Neutrophil (primary cell): ENCODE results near the gene PRDX2.
A peak's percentile ranks its signal among the peaks of the same experiment; 100 is the strongest.

ENCODE experiments used
- H3K27ac ChIP-seq: fragments of 200-600 bp; sonication (generic); 2 replicates; pipeline ENCODE4 v1.5.1; 2016; ENCODE audit warnings: mild to moderate bottlenecking, moderate library complexity
- H3K27me3 ChIP-seq: fragments of 200-600 bp; sonication (generic); 2 replicates; pipeline ENCODE4 v1.6.0; 2016; ENCODE audit warnings: mild to moderate bottlenecking
- H3K36me3 ChIP-seq: fragments of 200-600 bp; sonication (generic); 2 replicates; pipeline ENCODE4 v1.5.1; 2017
- H3K4me1 ChIP-seq, 2 experiments: fragments of 200-600 bp in 1 of 2; sonication (generic) in 1 of 2; 1 replicate in 1 of 2; 2 replicates in 1 of 2; pipeline versions ENCODE4 v1.5.1 to v1.6.1; 2013 to 2016; ENCODE audit warnings: low read depth in 1 of 2, low read length in 1 of 2, mild to moderate bottlenecking in 1 of 2, moderate library complexity in 1 of 2; ENCODE audit not compliant: control insufficient read depth in 1 of 2, insufficient read depth in 1 of 2
- H3K4me3 ChIP-seq, 2 experiments: fragments of 200-600 bp in 1 of 2; sonication (generic) in 1 of 2; 1 replicate in 1 of 2; 2 replicates in 1 of 2; pipeline ENCODE4 v1.5.1; 2013 to 2016; ENCODE audit warnings: low read depth in 1 of 2, low read length in 1 of 2, mild to moderate bottlenecking in 1 of 2, moderate library complexity in 1 of 2
- H3K9me3 ChIP-seq: fragments of 200-600 bp; sonication (generic); 2 replicates; pipeline ENCODE4 v1.5.1; 2016
- TF ChIP-seq, protein P1 (sequence below): fragments of 200-600 bp; sonication (generic); IDR thresholded peaks from 2 replicates; pipeline ENCODE4 v1.5.1; 2016; ENCODE audit warnings: antibody characterized with exemption

Gene PRDX2

DNA sequence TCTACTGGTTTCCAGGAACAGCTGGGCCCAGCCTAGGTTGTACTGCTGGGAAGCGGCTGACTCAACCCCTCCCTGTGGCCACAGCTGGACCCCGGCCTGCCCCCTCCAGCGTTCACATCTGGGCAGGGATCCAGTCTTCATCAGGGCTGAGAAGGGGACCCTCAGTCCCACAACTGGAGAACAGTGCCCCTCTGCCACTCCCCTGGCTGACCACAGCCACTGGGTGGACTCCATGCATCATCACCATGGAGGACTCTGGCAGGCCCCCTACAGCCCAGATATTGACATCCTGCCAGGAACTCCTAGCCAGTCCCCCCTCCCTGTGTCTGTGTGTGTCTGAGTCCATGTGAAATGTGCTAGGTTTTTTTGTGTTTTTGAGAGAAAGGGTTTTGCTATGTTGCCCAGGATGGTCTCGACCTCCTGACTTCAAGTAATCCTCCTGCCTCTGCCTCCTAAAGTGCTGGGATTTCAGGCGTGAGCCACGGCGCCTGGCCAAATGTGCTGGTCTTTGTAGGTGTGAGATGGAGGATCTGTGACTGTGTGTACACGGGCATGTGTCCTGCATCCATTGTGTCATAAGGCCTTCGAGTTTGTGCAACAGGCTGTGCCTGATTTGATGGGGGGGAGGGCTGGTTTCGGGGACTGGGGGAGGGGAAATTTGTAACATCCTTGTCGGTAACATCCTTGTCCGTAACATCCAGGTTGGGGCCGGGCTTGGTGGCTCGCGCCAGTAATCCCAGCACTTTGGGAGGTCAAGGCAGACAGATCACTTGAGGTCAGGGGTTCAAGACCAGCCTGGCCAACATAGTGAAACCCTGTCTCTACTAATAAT lies 22.2 kb downstream of the PRDX2 start:
- TF ChIP-seq, protein P1, sequence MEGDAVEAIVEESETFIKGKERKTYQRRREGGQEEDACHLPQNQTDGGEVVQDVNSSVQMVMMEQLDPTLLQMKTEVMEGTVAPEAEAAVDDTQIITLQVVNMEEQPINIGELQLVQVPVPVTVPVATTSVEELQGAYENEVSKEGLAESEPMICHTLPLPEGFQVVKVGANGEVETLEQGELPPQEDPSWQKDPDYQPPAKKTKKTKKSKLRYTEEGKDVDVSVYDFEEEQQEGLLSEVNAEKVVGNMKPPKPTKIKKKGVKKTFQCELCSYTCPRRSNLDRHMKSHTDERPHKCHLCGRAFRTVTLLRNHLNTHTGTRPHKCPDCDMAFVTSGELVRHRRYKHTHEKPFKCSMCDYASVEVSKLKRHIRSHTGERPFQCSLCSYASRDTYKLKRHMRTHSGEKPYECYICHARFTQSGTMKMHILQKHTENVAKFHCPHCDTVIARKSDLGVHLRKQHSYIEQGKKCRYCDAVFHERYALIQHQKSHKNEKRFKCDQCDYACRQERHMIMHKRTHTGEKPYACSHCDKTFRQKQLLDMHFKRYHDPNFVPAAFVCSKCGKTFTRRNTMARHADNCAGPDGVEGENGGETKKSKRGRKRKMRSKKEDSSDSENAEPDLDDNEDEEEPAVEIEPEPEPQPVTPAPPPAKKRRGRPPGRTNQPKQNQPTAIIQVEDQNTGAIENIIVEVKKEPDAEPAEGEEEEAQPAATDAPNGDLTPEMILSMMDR = no peak
- Histone ChIP-seq H3K9me3 (no peaks in the 10 kb centered on the region), H3K27ac (peak overlapping the region; percentile 95), H3K36me3 (no peaks in the 10 kb centered on the region), H3K27me3 (no peaks in the 10 kb centered on the region), H3K4me1 (peaks cover 82 to 83% of the 10 kb centered on the region in 2 experiments), H3K4me3 (peak overlapping the region; percentile 69 to 98)

- Histone ChIP-seq H3K4me1 (peaks cover 77% of the 10 kb centered on the region in 2 experiments), H3K36me3 (no peaks in the 10 kb centered on the region), H3K9me3 (no peaks in the 10 kb centered on the region), H3K4me3 (peak overlapping the region; percentile 69 to 98), H3K27ac (peak overlapping the region; percentile 95), H3K27me3 (no peaks in the 10 kb centered on the region)
- TF ChIP-seq, protein P1 = no peak
These were observed 22.8 kb downstream of the PRDX2 start for GRCh38 chr19:12778905-12779161.

DNA sequence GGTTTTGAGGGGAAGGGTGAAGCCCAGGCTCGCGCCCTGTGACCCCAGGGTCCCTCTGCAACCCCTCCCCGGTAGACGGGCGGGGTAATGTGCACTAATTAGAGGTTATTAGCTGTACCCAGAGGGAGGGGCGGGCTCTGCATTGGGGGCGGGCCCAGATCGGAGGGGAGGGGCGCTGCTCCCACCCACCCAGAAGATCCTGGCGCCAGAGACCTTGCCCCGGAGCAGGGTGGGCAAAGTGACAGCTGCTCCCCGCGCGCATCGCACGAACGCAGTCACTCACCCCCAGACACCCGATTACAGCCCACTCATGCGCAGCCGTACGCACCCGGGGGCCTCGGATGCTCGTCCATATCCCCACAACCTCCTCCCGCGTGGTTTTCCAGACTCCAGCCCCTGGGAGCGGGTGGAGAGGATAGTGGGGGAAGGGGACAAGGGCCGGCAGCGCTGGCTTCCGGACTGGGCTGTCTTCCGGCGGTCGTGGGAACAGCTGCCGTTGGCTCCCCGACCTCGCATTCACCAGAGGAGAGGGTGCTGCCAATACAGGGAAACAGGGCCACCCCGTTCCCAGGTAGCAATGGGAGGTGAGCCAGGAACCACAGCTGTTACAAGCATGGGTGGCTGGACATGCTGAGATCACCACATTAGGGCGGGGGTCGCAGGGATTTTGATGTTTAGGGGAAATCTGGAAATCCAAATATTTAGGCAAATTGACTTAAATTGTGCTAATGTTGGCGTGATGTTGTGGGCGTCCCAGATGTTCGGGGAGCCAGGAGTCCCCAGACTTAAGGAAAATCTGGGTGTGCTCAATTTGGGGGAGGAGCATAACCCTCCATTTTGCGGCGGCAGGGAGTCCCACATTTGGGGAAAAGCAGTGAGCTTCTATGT lies 23.3 kb downstream of the PRDX2 start:
- H3K4me3 ChIP-seq = peak overlapping the region; percentile 69 to 98
- no peaks in the 10 kb centered on the region for H3K9me3 ChIP-seq
- no peaks in the 10 kb centered on the region for H3K27me3 ChIP-seq
- H3K4me1 ChIP-seq = peaks cover 71% of the 10 kb centered on the region in 2 experiments
- TF ChIP-seq, protein P1 = no peak
- H3K36me3 ChIP-seq = no peaks in the 10 kb centered on the region
- H3K27ac ChIP-seq = peak overlapping the region; percentile 95

DNA sequence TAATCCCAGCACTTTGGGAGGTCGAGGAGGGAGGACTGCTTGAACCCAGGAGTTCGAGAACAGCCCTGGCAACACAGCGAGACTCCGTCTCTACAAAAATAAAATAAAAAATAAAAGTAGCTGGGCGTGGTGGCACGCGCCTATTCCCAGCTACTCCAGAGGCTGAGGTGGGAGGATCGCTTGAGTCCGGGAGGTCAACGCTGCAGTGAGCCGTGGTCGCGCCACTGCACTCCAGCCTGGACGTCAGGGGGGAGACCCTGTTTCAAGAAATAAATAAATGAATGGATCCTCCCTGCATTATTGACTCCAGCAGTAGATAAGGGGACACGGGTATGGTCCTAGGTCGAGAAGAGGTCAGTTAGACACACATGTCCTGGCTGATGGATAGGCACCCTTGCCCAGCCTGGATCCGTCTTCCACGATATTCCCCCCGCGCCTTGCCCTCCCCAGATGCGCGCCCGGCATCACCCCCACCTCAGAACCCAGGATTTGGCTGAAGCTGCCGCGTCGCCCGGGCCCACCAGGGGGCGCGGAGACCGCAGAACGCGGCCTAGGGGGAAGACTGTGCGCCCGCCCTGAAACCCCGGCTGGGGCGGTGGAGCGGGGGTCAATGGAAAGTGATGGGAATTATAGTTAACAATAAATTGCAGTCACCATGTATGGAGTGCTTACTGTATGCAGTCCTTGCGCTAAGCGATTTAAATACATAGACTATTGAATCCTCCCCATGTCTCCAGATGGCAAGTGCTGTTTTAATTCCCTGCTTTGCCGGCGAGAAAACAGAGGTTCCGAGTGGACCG lies 24.2 kb downstream of the PRDX2 start:
- Histone ChIP-seq H3K27ac (peak overlapping the region; percentile 95), H3K4me3 (peak overlapping the region; percentile 69 to 98), H3K36me3 (no peaks in the 10 kb centered on the region), H3K27me3 (no peaks in the 10 kb centered on the region), H3K9me3 (no peaks in the 10 kb centered on the region), H3K4me1 (peaks cover 62 to 64% of the 10 kb centered on the region in 2 experiments)
- TF ChIP-seq, protein P1 = peak; percentile 98
